ENCODE data around the gene MAPK8.

MAPK8 gene

DNA sequence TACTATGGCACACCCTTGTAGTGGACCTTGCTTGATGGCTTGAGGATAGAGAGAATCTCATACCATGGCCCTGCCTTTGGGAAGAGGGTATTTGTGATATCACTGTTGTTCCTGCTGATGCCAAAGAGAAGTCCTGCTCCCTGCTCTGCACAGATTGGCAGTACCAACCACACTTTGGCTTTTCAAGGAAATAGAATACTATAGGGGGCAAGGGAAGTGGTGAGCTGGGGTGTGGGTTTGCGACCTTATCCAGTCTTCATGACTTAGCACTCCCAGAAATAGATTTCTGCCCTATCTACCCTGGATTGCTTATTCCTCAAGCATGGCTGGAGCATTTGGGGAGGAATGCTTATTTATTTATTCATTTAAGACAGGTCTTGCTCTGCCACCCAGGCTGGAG lies 6.8 kb upstream of the MAPK8 start:
- TF ChIP-seq, protein P1, sequence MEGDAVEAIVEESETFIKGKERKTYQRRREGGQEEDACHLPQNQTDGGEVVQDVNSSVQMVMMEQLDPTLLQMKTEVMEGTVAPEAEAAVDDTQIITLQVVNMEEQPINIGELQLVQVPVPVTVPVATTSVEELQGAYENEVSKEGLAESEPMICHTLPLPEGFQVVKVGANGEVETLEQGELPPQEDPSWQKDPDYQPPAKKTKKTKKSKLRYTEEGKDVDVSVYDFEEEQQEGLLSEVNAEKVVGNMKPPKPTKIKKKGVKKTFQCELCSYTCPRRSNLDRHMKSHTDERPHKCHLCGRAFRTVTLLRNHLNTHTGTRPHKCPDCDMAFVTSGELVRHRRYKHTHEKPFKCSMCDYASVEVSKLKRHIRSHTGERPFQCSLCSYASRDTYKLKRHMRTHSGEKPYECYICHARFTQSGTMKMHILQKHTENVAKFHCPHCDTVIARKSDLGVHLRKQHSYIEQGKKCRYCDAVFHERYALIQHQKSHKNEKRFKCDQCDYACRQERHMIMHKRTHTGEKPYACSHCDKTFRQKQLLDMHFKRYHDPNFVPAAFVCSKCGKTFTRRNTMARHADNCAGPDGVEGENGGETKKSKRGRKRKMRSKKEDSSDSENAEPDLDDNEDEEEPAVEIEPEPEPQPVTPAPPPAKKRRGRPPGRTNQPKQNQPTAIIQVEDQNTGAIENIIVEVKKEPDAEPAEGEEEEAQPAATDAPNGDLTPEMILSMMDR (IDR thresholded peaks at IDR 0.05; ENCODE audit: borderline replicate concordance, control extremely low read depth, extremely low read depth, insufficient read depth, missing control alignments), result no peak
- DNase-seq (ENCODE audit: low spot score), result no peak
- in situ Hi-C loops (cut with MboI; ENCODE audit: low sequenced_read_pairs, unreplicated experiment), result no loop called here

- in situ Hi-C loops (cut with MboI; ENCODE audit: low sequenced_read_pairs, unreplicated experiment), result no loop called here
- DNase-seq (ENCODE audit: low spot score), result no peak
- TF ChIP-seq, protein P1 (IDR thresholded peaks at IDR 0.05; ENCODE audit: borderline replicate concordance, control extremely low read depth, extremely low read depth, insufficient read depth, missing control alignments), result no peak
Observed at GRCh38 chr10:48300556-48300955, 5.9 kb upstream of the MAPK8 start.

- TF ChIP-seq, protein P1 (IDR thresholded peaks at IDR 0.05; ENCODE audit: borderline replicate concordance, control extremely low read depth, extremely low read depth, insufficient read depth, missing control alignments), result no peak
- in situ Hi-C loops (cut with MboI; ENCODE audit: low sequenced_read_pairs, unreplicated experiment), result no loop called here
- no peak for DNase-seq (ENCODE audit: low spot score)
Observed at GRCh38 chr10:48302515-48303476, 3.7 kb upstream of the MAPK8 start.

GRCh38 chr10:48305905-48306264 lies 592 bp upstream of the MAPK8 start:
- in situ Hi-C loops (cut with MboI; ENCODE audit: low sequenced_read_pairs, unreplicated experiment), result no loop called here
- no peak for DNase-seq (ENCODE audit: low spot score)
- TF ChIP-seq, protein P1 (IDR thresholded peaks at IDR 0.05; ENCODE audit: borderline replicate concordance, control extremely low read depth, extremely low read depth, insufficient read depth, missing control alignments), result no peak

DNA sequence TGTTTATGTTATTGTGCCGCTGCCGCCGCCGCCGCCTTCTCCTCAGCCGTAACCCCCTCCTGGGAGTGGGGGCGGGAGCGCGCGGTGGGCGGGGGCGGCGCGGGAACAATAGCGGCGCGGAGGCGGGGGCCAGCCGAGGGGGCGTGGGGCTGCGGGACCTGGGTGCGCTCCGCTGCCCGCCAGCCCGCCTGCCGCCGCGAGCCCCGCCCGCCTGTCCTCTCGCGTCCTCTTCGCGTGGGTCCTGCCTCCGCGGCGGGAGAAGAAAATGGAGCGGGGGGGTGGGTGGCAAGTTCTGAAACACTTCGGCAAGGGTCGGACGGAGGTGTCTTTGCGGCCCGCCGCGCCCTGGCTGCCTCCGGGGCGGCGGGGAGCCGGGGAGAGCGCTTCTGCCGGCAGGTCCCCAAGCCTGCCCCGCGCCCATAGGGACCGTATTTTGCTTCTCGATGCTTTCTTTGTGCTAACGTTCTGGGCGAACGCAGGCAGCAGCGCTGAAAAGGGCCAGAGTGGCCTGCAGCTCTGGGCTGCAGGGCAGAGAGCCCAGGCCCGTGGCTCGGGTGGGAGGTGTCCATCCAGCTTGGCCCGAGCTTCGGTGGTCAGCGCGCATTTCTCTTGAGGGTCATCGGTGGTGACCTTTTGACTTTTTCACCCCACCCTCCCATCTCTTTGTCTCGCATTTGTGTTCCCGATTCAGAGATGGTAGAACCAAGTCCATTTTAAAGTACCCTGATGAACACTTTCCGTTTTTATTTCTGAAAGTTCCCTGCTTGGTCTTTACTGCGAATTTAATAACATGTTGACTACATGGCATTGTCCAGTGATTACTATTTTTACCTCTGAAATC lies 613 bp downstream of the MAPK8 start:
- DNase-seq (ENCODE audit: low spot score), result peak; percentile 70
- TF ChIP-seq, protein P1 (IDR thresholded peaks at IDR 0.05; ENCODE audit: borderline replicate concordance, control extremely low read depth, extremely low read depth, insufficient read depth, missing control alignments), result no peak
- in situ Hi-C loops (cut with MboI; ENCODE audit: low sequenced_read_pairs, unreplicated experiment), result no loop called here

DNA sequence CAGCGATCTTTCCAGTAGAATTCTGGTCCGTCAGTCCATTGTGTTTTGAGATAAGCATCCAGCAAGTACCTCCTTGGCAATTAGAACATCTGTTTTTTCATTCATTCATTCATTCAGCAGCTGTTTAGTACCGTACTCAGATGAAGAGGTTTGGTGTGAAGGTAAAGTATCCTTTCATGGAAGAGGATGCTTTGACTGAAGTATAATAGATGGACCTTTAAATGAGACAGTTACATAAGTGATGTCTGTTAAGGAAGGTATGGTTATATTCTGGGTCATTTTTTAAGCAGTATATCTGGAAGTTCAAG lies 1.2 kb downstream of the MAPK8 start:
- DNase-seq (ENCODE audit: low spot score), result no peak
- TF ChIP-seq, protein P1 (IDR thresholded peaks at IDR 0.05; ENCODE audit: borderline replicate concordance, control extremely low read depth, extremely low read depth, insufficient read depth, missing control alignments), result no peak
- in situ Hi-C loops (cut with MboI; ENCODE audit: low sequenced_read_pairs, unreplicated experiment), result no loop called here
